Lower leg skin (tissue), 4 donors: ENCODE measurements around the gene SMTN. TPM values are rescaled to one million over a fixed set of nuclear protein-coding genes. Genes with fewer than 3 reads are reported as not detected.

ENCODE experiments used
- DNase-seq, 2 donors: peaks; one replicate each; pipeline ENCODE4 v3.0.0-alpha.2; 2019; ENCODE audit warnings: low spot score in 2 of 2
- H3K4me3 ChIP-seq: fragments of 200-600 bp; sonication (generic); 2 replicates; pipeline ENCODE4 v1.5.1; 2017; ENCODE audit warnings: mild to moderate bottlenecking, low read depth; ENCODE audit not compliant: poor library complexity, severe bottlenecking
- CTCF ChIP-seq, 3 donors: fragments of 450-650 bp; IDR thresholded peaks; one replicate each; pipeline ENCODE4 v1.5.1; 2016; ENCODE audit warnings: antibody characterized with exemption in 3 of 3, mild to moderate bottlenecking in 3 of 3, moderate library complexity in 2 of 3
- POLR2A ChIP-seq, 2 donors: fragments of 450-650 bp; IDR thresholded peaks; one replicate each; pipeline ENCODE4 v1.6.1; 2016 to 2017; ENCODE audit warnings: antibody characterized with exemption in 2 of 2, mild to moderate bottlenecking in 1 of 2, moderate library complexity in 1 of 2
- WGBS, 2 donors: methylation state at CpG; one replicate each; pipeline ENCODE4 v1.1.5; 2018; 5-methylcytosine and 5-hydroxymethylcytosine counted together
- intact Hi-C: fragments of 100-400 bp; cut with DNase I; formaldehyde crosslinking; loops from one replicate; pipeline ENCODE4 v1.15.0; 2023; ENCODE audit warnings: low total_unique reads
- total RNA-seq, 4 donors: library from RNA; depleted of rRNA; stranded (reverse); fragments of >200 nt; gene quantifications; one replicate each; pipeline ENCODE4 v1.1.0, GENCODE V29; 2016

SMTN gene
- total RNA-seq, 4 donors from 2014 or later = 46.1 to 86.1 (median 62.3) TPM

GRCh38 chr22:31148953-31149627 is 68.0 kb downstream of the SMTN start:
- peak in 2 of 3 donors; percentile 31 to 86 for TF ChIP-seq CTCF (IDR thresholded peaks at IDR 0.05)
- TF ChIP-seq POLR2A (IDR thresholded peaks at IDR 0.05) = no peak
- no peak overlapping the region for H3K4me3 ChIP-seq
- intact Hi-C loops = loop anchor here (10.0 kb wide), 1 partner anchor 514 kb away; the partner anchor contains the start of gene SLC35E4
- DNase-seq = peak in 1 of 2 donors; percentile 40
- WGBS, 2 donors = 25 to 26% methylated on average over 5 of the region's 5 CpGs

GRCh38 chr22:31150615-31151014 is 69.5 kb downstream of the SMTN start:
- DNase-seq = no peak
- TF ChIP-seq POLR2A (IDR thresholded peaks at IDR 0.05) (no peak), CTCF (IDR thresholded peaks at IDR 0.05) (no peak)
- WGBS, 2 donors = 75 to 85% methylated on average over 3 of the region's 3 CpGs
- intact Hi-C loops = no loop called here
- H3K4me3 ChIP-seq = no peak overlapping the region

GRCh38 chr22:31151872-31152271 is 70.8 kb downstream of the SMTN start:
- WGBS, 2 donors = 89 to 92% methylated on average over 2 of the region's 2 CpGs
- TF ChIP-seq POLR2A (IDR thresholded peaks at IDR 0.05) (no peak), CTCF (IDR thresholded peaks at IDR 0.05) (no peak)

GRCh38 chr22:31153357-31153756 is 72.2 kb downstream of the SMTN start:
- no peak for DNase-seq
- intact Hi-C loops = no loop called here
- no peak overlapping the region for H3K4me3 ChIP-seq
- 76 to 83% methylated on average over 3 of the region's 3 CpGs for WGBS, 2 donors
- TF ChIP-seq CTCF (IDR thresholded peaks at IDR 0.05) (no peak), POLR2A (IDR thresholded peaks at IDR 0.05) (no peak)

More at GRCh38 chr22:31151872-31152271, 70.8 kb downstream of the SMTN start:
- H3K4me3 ChIP-seq = no peak overlapping the region
- intact Hi-C loops = no loop called here
- no peak for DNase-seq

Other genes with a start within 250 kb of the SMTN start
- 10 to 100 TPM; 16.2 to 34.7 (median 21.4) TPM for gene MORC2, start 112.5 kb upstream of the SMTN start, total RNA-seq
- gene TUG1, start 112.1 kb upstream of the SMTN start, total RNA-seq = 10 to 100 TPM; 43.8 to 63.0 (median 50.9) TPM
- gene SELENOM, start 26.2 kb downstream of the SMTN start, total RNA-seq = 100 to 1,000 TPM in 2 of 4 donors, 10 to 100 TPM in 2; 66.6 to 164 (median 92.8) TPM
- gene INPP5J, start 41.6 kb downstream of the SMTN start, total RNA-seq = 1 to 10 TPM; 1.4 to 4.2 (median 2.9) TPM
- 10 to 100 TPM in 2 of 4 donors, 1 to 10 TPM in 2; 6.5 to 11.3 (median 8.7) TPM for gene PLA2G3, start 59.2 kb downstream of the SMTN start, total RNA-seq
- 10 to 100 TPM; 29.0 to 59.0 (median 44.7) TPM for gene RNF185, start 78.9 kb downstream of the SMTN start, total RNA-seq
- gene LIMK2, start 131.0 kb downstream of the SMTN start, total RNA-seq = 100 to 1,000 TPM; 135 to 218 (median 168) TPM
- 100 to 1,000 TPM in 3 of 4 donors, 10 to 100 TPM in 1; 84.8 to 162 (median 120) TPM for gene PIK3IP1, start 211.2 kb downstream of the SMTN start, total RNA-seq